GM21619 (cell line): ENCODE results near the gene VKORC1.

Experiments used
- ATAC-seq: cut with Tn5 transposase; IDR thresholded peaks from one replicate; pipeline ENCODE4 v1.9.1; 2021; ENCODE audit not compliant: unreplicated experiment

The VKORC1 gene

GRCh38 chr16:31130336-31130891 lies 35.8 kb upstream of the VKORC1 start:
- ATAC-seq, result no peak

- no peak for ATAC-seq
Observed at GRCh38 chr16:31129568-31130335, 35.2 kb upstream of the VKORC1 start.

- ATAC-seq, result no peak
Observed at GRCh38 chr16:31128711-31129567, 34.3 kb upstream of the VKORC1 start.

GRCh38 chr16:31127182-31127581 lies 32.6 kb upstream of the VKORC1 start:
- no peak for ATAC-seq

- no peak for ATAC-seq
Observed at GRCh38 chr16:31125844-31126243, 31.2 kb upstream of the VKORC1 start.

- ATAC-seq, result no peak
Observed at GRCh38 chr16:31120129-31120528, 25.5 kb upstream of the VKORC1 start.

- no peak for ATAC-seq
Observed at GRCh38 chr16:31118223-31119155, 23.9 kb upstream of the VKORC1 start.

- ATAC-seq, result peak; percentile 88
Observed at GRCh38 chr16:31117384-31118222, 23.0 kb upstream of the VKORC1 start, which contains the start of gene KAT8. KAT8 (plus strand) TSS chr16:31117664; CDS start chr16:31117682, 18 bp downstream.

- no peak for ATAC-seq
Observed at GRCh38 chr16:31114468-31114867, 19.9 kb upstream of the VKORC1 start.

- no peak for ATAC-seq
Observed at GRCh38 chr16:31113121-31114120, 18.8 kb upstream of the VKORC1 start.

- ATAC-seq, result no peak
Observed at GRCh38 chr16:31112711-31113110, 18.1 kb upstream of the VKORC1 start.

GRCh38 chr16:31111881-31112466 lies 17.4 kb upstream of the VKORC1 start:
- no peak for ATAC-seq

GRCh38 chr16:31110106-31111034 lies 15.8 kb upstream of the VKORC1 start:
- no peak for ATAC-seq

GRCh38 chr16:31109622-31110021 lies 15.0 kb upstream of the VKORC1 start:
- ATAC-seq, result no peak

- no peak for ATAC-seq
Observed at GRCh38 chr16:31108794-31109558, 14.4 kb upstream of the VKORC1 start.

- ATAC-seq, result peak; percentile 77
Observed at GRCh38 chr16:31108035-31108793, 13.6 kb upstream of the VKORC1 start, which contains the start of gene BCKDK. BCKDK (plus strand) TSS chr16:31108386; CDS start chr16:31109224, 838 bp downstream.
